ENCODE data around the gene ARGFX.
"Not testable (repeated sequence)": the region's sequence is repeated elsewhere in the genome, so short reads cannot be mapped to it uniquely, and the experiment has no call there.

GRCh38 chr3:121599900-121600299 lies 32.2 kb downstream of the ARGFX start:
- TF ChIP-seq CTCF, POLR2A (IDR thresholded peaks at IDR 0.05): not testable (repeated sequence)

Measured in thyroid gland (tissue), 4 donors.